Measurements from ENCODE around the gene GATAD2A.

Gene GATAD2A

GRCh38 chr19:19551853-19552192, 146.3 kb downstream of the GATAD2A start:
- Histone ChIP-seq H3K36me3 (ENCODE audit: control insufficient read depth in 1 of 2, insufficient read depth in 2 of 2, low read length in 2 of 2) (no peaks in the 10 kb centered on the region), H3K27me3 (ENCODE audit: low read depth, low read length) (no peaks in the 10 kb centered on the region), H3K4me3 (ENCODE audit: low read depth in 1 of 2, low read length in 2 of 2) (no peak overlapping the region), H3K27ac (ENCODE audit: low read length) (no peak overlapping the region), H3K4me1 (ENCODE audit: control insufficient read depth in 1 of 2, insufficient read depth in 2 of 2, low read length in 2 of 2) (no peaks in the 10 kb centered on the region), H3K9me3 (ENCODE audit: control insufficient read depth in 1 of 2, low read length in 2 of 2) (no peaks in the 10 kb centered on the region)

GRCh38 chr19:19552798-19553197, 147.3 kb downstream of the GATAD2A start:
- H3K27ac ChIP-seq (ENCODE audit: low read length), result no peak overlapping the region
- no peaks in the 10 kb centered on the region for H3K4me1 ChIP-seq (ENCODE audit: control insufficient read depth in 1 of 2, insufficient read depth in 2 of 2, low read length in 2 of 2)

GRCh38 chr19:19553670-19554069, 148.2 kb downstream of the GATAD2A start:
- no peaks in the 10 kb centered on the region for H3K27me3 ChIP-seq (ENCODE audit: low read depth, low read length)
- no peak overlapping the region for H3K4me3 ChIP-seq (ENCODE audit: low read depth in 1 of 2, low read length in 2 of 2)
- no peaks in the 10 kb centered on the region for H3K36me3 ChIP-seq (ENCODE audit: control insufficient read depth in 1 of 2, insufficient read depth in 2 of 2, low read length in 2 of 2)
- H3K4me1 ChIP-seq (ENCODE audit: control insufficient read depth in 1 of 2, insufficient read depth in 2 of 2, low read length in 2 of 2), result no peaks in the 10 kb centered on the region
- no peak overlapping the region for H3K27ac ChIP-seq (ENCODE audit: low read length)
- H3K9me3 ChIP-seq (ENCODE audit: control insufficient read depth in 1 of 2, low read length in 2 of 2), result no peaks in the 10 kb centered on the region

More at GRCh38 chr19:19552798-19553197, 147.3 kb downstream of the GATAD2A start:
- no peak overlapping the region for H3K4me3 ChIP-seq (ENCODE audit: low read depth in 1 of 2, low read length in 2 of 2)
- no peaks in the 10 kb centered on the region for H3K36me3 ChIP-seq (ENCODE audit: control insufficient read depth in 1 of 2, insufficient read depth in 2 of 2, low read length in 2 of 2)
- H3K27me3 ChIP-seq (ENCODE audit: low read depth, low read length), result no peaks in the 10 kb centered on the region
- H3K9me3 ChIP-seq (ENCODE audit: control insufficient read depth in 1 of 2, low read length in 2 of 2), result no peaks in the 10 kb centered on the region

DNA sequence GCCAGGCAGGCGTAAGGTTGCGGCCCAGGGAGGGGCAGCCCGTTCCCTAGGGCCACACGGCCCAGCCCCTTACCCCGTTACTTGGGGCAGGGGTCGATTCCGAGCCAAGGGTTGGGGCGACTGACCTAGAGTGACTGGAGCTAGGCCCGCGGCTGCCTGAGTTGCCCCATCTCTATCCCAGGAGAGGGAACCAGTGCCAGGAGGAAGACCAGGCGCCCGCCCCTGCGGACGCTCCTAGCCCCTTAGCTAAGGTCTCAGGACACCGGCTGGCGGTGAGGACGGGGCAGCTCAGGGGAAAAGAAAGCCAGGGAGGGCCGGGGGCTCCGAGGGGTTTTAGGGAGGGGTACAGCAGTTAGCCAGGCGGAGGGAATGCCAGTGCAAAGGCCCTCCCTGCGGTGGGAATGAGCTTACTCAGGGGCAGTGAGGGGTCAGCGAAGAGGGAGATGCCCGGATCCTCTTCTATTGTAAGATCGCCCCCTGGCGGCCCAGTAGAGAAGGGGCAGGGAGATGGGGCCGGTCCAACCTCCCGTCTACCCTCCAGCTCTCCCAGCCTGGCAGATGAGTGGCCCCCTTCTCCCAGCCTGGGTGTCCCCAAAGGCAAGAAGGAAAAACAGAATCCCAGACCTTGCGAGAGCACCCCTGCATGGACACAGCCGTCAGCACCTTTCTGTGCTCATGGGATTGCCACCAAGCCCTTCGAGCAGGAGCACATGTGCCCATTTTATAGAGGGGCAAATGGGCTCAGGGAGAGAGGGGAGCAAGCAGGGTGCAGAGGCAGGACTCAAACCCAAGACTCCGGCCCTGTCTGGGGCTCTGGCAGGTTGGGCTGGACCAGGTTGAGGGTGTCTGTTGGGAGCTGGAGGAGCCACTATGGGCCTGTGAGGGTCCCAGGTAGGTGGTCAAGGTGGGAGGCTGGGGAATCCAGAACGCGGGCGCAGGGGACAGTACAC, 148.9 kb downstream of the GATAD2A start:
- Histone ChIP-seq H3K4me1 (ENCODE audit: control insufficient read depth in 1 of 2, insufficient read depth in 2 of 2, low read length in 2 of 2) (no peaks in the 10 kb centered on the region), H3K36me3 (ENCODE audit: control insufficient read depth in 1 of 2, insufficient read depth in 2 of 2, low read length in 2 of 2) (no peaks in the 10 kb centered on the region), H3K27ac (ENCODE audit: low read length) (no peak overlapping the region)

DNA sequence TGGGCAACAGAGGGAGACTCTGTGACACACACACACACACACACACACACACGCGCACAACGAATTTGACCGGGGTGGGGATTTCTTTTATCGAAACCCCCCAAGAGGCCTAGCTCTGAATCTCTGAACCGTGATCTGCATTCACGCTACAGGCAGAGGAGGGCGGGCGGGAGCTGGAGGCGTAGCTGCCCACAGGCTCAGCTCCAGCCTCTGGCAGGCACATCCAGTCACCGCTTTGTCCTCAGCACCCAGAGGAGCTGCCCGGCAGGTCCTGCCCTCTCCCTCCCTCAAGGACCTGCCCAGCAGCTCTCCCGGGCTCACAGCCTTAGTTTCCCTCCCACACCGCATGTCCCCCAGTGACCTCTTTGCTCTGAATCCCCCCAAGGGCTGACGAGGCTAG, 152.6 kb downstream of the GATAD2A start:
- Histone ChIP-seq H3K27ac (ENCODE audit: low read length) (no peak overlapping the region), H3K9me3 (ENCODE audit: control insufficient read depth in 1 of 2, low read length in 2 of 2) (no peaks in the 10 kb centered on the region), H3K4me1 (ENCODE audit: control insufficient read depth in 1 of 2, insufficient read depth in 2 of 2, low read length in 2 of 2) (no peaks in the 10 kb centered on the region), H3K27me3 (ENCODE audit: low read depth, low read length) (no peaks in the 10 kb centered on the region), H3K36me3 (ENCODE audit: control insufficient read depth in 1 of 2, insufficient read depth in 2 of 2, low read length in 2 of 2) (no peaks in the 10 kb centered on the region), H3K4me3 (ENCODE audit: low read depth in 1 of 2, low read length in 2 of 2) (no peak overlapping the region)

More for the DNA sequence above, 148.9 kb downstream of the GATAD2A start:
- H3K9me3 ChIP-seq (ENCODE audit: control insufficient read depth in 1 of 2, low read length in 2 of 2), result no peaks in the 10 kb centered on the region
- H3K4me3 ChIP-seq (ENCODE audit: low read depth in 1 of 2, low read length in 2 of 2), result no peak overlapping the region
- H3K27me3 ChIP-seq (ENCODE audit: low read depth, low read length), result no peaks in the 10 kb centered on the region

Data from muscle layer of duodenum (tissue), 2 donors.